Suprapubic skin (tissue), 3 donors: ENCODE results near the gene CEP95.

Experiments
- CTCF ChIP-seq, 2 donors: fragments of 200-600 bp in 1 of 2; fragments of 450-650 bp in 1 of 2; sonication (generic) in 1 of 2; IDR thresholded peaks; one replicate each; pipeline ENCODE4 v1.5.1; 2016 to 2019; ENCODE audit warnings: antibody characterized with exemption in 2 of 2, mild to moderate bottlenecking in 1 of 2, moderate library complexity in 1 of 2
- POLR2AphosphoS5 ChIP-seq, 3 donors: sonication (generic); formaldehyde crosslinking; IDR thresholded peaks; one replicate each; pipeline ENCODE4 v1.6.1; 2017; ENCODE audit warnings: antibody characterized with exemption in 3 of 3

- TF ChIP-seq POLR2AphosphoS5 (IDR thresholded peaks at IDR 0.05): no peak
- TF ChIP-seq CTCF (IDR thresholded peaks at IDR 0.05): no peak
Measured at GRCh38 chr17:64535357-64535756, 28.6 kb downstream of the CEP95 start.
